Measurements from ENCODE around the gene CYTH1.
A peak's percentile ranks its signal among the peaks of the same experiment; 100 is the strongest.

GRCh38 chr17:78797691-78798585, 15.9 kb upstream of the CYTH1 start:
- TF ChIP-seq TARDBP (IDR thresholded peaks at IDR 0.05), result peak; percentile 76; the same call in 1 of the 2 replicates
- TF ChIP-seq FOXA1 (IDR thresholded peaks at IDR 0.05), result no peak
- TF ChIP-seq FOXM1 (IDR thresholded peaks at IDR 0.05; ENCODE audit: borderline replicate concordance), result no peak
- TF ChIP-seq ELF4 (IDR thresholded peaks at IDR 0.05), result no peak
- TF ChIP-seq CTBP1 (IDR thresholded peaks at IDR 0.05; ENCODE audit: borderline replicate concordance), result no peak
- no peak for TF ChIP-seq BHLHE40 (IDR thresholded peaks at IDR 0.05; ENCODE audit: borderline replicate concordance)
- TF ChIP-seq SP1 (IDR thresholded peaks at IDR 0.05), result no peak
- TF ChIP-seq L3MBTL2 (conservative IDR thresholded peaks at IDR 0.05), result no peak
- TF ChIP-seq HDGF (IDR thresholded peaks at IDR 0.05; ENCODE audit: borderline replicate concordance), result no peak
- no peak for TF ChIP-seq SUZ12 (IDR thresholded peaks at IDR 0.05)
- TF ChIP-seq ARNT (IDR thresholded peaks at IDR 0.05), result no peak
- TF ChIP-seq NFRKB (IDR thresholded peaks at IDR 0.05), result no peak

All from HEK293T (cell line).